ENCODE measurements around the gene RELN.

Gene RELN

DNA sequence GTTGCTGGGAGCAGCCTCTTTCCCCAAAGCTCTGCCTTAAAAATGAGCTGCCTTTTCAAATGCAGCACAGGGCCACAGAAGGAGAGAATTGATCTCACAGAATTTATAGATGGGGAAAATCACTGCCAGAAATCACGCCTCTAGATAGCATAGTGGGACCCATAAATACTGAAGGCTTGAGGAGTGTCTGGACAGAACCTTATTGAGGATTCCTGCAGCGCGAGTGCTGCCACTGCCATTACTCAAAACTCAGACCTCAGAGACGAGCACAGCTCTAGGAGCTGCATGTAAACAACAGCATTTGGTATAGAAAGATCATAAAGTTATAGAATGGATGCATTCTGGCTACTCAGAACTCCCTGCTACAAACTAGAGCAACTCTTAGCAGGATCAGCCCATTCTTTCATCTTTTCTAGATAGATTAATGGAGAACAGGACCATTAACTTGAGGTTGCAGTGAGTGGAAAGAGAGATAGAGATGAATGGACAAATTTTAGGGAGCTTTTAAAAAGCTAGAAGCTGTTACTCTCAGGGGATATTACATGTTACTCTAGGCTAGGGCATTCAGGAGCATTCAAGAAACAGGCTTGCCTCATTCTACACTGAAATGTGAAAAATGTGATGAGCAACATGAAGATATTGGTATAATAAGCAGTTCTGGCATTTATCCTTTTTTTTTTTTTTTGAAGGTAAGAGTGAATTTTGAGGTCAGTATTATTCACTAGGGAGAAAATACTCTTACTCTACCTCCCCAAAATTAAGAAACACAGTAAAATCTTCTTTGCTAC, 276.3 kb downstream of the RELN start:
- no peak for FAIRE-seq

DNA sequence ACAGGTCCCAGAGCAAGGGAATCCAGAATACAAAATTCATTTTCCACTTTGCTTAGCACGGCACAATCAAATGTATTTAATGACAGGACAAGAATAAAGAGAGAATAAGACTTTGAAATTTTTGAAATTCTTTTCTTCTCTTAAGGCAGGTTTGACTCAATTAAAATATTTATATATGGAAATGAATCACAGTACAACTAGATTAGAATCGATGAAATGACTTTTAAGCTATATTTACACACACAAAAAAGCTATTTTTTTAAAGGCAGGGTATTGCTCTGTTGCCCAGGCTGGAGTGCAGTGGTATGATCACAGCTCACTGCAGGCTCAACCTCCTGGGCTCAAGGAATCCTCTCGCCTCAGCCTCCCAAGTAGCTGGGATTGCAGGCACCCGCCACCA, 278.0 kb downstream of the RELN start:
- no peak for FAIRE-seq

DNA sequence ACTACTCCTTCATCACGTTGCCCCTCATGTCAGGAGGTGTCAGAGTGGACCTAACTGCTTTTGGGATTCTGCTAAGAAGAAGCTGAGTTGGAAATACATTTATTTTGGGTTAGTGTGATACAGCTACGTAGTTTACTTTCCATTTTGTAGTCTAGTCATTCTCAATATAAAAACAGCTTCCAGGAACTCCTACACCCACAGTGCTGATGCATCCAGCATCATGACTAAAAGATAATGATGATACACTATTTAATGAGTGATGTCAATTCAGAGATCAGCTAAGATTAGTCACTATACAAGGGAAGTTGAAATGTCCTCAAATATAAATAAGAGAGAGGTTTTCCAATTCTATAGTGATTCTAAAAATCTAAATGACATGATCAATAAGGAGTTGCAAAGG, 279.2 kb downstream of the RELN start:
- FAIRE-seq, result no peak

DNA sequence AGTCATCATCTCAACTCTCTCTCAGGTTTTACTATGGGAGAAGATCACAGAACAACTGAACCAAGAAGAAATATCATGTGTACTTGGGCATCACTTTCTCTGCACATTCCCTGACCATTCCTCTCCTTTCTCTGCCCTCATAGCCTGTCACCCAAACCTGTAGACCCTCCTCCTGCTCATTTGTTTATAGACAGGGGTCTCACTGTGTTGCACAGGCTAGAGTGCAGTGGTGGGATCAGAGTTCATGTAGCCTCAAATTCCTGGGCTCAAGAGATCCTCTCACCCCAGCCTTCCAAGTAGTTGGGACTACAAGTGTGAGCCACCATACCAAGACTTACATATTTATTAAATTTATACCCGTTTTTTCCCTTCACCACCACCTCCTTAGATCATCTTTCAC, 282.7 kb downstream of the RELN start:
- no peak for FAIRE-seq

DNA sequence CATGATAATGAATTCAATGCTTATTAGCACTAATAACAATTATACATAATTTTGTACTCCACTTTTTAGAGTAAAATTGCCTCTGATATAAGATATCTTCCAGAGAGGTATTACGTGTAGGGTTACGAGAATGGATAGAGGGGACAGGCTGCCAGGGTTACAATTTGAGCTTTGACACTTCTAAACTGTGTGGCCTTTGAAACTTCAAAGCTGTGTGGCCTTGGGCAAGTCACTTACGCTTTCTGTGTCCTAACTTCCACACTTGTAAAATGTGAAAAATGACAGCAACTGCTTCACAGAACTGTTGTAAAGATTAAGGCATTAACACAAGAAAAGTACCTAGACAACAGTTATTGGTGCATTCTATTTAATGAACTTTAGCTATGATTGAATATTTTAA, 283.9 kb downstream of the RELN start:
- FAIRE-seq, result no peak

DNA sequence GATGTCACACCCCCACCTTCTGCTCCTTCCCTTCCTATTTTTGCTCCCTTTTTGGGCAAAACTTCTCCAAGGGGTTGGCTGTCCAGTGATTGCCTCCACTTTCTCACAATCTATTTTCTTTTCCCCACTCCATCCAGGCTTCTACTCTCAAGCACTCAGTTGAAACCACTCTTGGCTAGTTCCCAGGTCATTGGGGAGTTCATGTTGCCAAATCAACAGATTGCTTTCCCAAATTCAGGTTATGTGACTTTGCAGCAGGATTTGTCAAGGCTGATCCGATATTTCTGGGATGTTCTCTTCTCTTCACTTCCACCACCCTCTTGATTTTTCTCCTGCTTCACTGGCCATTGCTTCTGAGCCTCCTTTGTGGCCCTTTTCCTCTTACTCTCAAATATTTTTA, 284.8 kb downstream of the RELN start:
- FAIRE-seq, result no peak

DNA sequence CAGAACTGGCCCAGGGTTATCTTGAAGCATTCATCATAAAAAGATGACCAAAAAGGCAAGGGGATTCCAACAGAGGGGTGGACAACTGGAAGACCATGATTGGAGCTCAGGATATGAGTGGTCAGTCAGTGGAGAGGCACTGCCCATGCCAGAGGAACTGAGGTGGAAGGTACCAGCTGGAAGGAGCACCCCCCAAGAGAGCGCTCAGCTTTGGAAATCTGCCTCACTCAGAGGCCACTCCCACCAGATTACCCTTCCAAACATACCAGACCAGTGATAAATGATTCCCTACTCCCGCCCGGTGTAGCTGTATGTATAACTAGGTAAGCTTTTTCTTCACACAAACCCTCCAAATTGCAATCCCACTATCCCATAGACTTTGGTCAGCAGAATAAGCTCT, 286.5 kb downstream of the RELN start:
- no peak for FAIRE-seq

DNA sequence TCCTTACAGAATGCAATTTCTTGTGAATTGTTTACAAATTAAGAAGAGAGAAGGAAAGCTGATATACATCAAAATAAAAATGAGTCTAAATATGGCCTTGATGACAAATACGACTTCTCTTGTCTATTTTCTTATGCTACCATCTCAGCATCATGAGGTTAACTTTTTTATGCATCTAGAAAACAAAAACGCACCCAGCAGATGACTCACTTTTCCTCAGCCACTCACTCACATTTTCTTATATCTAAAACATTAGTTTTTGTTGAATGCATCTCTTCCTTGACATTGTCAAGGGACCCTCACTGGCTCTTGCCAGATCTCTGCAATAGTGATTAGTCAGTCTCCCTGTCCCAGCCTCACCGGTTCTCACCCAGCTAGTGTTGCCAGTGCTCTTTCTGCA, 287.0 kb downstream of the RELN start:
- FAIRE-seq, result no peak

DNA sequence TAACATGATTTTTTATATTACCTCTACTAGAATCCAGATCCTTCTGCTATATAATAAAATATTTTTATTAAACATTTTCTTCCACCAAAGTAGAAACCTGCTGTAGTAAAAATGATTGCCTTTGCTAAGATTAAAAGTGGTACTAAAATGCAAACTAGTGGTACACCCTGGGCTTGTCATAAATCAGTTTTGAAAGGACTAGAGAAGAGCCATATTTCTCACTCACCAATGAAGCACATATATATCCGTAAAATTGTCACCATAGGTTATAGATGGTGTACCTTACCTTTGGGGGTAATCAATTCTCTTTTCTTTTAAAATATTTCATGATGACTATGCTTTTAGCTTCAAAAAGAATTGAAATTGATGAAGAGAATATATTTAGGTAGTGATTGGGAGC, 290.4 kb downstream of the RELN start:
- no peak for FAIRE-seq

DNA sequence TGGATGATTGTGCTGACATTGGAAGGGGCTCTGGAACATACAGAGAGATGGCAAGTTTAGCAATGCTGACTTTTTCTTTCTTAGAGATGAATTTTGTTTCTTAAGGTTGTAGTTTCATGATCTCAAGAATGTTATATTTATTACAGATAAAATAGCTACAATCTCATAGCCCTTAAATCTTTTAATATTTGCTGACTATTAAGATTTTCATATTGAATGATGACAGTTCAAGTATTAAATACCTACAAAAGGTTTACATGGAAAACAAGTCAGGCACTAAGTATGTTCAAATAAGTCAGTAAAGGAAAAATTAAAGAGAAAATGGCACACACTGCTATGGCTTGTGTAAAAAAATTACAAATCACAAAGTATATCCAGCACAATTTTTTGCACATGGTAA, 291.4 kb downstream of the RELN start:
- FAIRE-seq, result no peak

DNA sequence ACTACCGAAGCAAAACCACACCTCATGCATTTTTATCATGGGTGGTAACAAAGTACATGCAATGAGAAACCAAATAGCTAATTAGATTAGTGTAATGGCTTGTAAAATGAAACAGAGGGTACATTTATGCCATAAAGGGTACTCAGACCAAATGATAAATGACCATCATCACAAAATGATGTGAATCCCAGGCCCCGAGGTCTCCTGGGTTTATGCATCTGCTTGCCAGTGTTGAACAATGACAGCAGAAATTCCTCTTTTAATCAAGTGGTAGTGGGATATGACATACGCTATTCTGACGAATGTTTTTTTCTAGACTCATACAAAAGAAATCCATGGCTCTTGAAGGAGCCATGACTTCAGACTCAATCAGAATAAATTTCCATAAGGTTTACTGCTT, 293.9 kb downstream of the RELN start:
- no peak for FAIRE-seq

DNA sequence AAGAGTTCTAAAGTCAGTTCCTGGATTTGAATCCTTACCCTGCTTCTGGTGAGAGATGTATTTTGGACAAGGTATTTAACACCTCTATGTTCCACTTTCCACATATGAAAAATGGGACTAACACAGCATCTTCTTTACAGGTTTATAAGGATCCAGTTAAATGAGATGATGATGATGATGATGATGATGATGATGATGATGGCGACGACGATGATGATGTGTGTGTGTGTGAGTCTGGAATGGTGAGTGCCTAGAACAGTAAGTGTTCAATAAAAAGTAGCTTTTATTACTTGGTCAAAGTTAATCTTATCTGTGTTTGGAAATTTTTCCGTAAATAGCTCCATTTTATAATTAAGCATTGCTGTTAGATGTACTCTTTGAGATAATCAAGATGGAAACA, 295.2 kb downstream of the RELN start:
- FAIRE-seq, result no peak

DNA sequence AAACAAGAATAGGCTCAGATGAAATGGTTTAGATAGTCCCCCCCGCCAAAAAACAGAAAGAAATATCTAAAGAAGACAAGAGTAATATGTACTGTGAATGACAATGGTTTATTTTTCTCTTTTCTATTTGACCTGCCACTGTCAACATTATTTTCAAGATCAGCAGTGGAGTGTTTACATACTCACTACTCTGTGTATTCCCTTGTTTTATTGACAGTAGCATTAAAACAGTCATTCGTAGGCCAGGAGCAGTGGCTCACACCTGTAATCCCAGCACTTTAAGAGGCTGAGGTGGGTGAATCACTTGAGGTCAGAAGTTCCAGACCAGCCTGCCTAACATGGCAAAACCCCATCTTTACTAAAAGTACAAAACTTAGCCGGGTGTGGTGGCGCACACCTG, 298.2 kb downstream of the RELN start:
- no peak for FAIRE-seq

DNA sequence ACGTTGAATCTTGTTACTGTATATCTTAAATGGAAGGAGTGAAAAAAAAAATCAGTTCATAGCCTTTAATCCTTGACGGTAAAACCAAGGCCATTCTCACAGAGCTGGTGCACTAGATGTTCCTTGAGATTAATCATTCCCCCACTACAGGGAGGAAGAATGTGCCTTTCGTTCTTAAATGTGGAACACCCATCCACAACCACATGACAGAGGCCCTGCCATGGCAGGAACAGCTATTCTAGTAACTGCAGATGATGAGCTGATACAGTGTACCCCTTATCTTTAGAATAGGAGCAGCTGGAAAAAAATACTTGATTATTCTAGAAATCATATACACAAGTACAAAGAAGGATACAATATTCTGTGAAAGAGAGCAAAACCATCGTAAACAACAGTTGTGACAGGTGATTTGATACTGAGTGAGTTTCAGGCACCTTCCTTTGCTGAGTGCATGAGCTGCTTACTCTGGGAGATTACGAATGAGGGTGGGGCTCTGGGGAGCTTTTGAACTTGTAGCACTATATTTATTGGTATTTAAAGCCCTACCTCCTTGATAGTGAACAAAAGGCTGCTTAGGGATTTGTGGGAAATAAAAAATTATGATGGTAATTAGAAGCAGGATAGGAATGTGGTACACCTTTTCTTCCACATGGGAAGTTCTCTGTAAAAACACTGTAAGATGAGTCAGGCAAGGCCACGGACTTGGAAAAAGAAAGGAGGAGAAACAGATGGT, 299.1 kb downstream of the RELN start:
- FAIRE-seq, result no peak

DNA sequence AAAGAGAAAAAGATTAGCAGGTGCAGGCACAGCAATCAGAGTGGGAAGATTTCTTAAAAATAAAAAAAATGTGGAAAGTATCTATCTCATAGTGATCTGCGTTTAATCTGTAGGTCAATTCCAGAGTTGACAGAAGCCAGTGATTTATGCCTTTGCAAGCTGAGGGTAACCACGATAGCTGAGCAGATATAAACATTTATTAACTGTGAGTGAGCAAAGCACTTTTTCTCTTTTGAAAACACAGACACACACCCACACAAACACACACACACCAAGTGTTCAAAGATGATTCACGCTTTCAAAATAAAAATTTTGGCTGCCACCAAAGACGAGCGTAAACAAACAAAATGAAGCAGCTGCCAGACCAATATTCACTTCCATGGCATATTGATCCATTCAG, 300.2 kb downstream of the RELN start:
- no peak for FAIRE-seq

DNA sequence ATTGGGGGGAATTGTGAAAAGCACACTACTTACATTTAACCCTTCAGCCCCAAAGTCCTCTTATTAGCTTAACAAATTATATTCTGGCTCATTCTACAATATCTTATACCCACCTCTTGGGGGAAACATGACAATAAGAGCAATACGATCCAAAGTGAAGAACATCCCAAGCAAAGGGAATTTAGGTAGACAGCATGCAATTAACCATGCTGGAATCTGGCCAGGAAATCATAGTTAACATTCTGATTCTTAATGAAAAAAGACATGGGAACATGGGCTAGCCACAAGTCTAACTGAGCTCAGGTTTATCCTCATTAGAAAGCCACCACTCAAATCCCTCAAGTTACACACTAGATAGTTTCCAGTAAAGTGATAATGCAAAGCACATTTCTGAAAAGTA, 301.5 kb downstream of the RELN start:
- no peak for FAIRE-seq

DNA sequence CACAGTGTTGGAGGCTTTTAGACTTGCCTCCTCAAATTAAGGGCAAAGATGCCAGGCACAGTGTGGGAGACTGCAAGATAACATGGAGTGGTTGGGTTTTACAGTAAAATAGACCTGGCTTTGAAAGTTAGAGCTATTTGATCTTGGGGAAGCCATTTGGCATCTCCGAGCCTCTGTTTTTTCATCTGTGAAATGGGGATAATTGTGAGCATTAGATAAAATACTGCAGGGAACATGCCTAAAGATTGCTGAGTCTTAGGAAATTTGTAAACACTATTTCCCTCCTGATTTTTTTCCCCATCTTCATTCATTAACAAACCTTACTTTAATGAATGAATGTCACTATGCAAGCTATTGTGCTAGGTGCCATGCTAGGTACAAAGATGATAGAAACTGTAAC, 302.2 kb downstream of the RELN start:
- no peak for FAIRE-seq

DNA sequence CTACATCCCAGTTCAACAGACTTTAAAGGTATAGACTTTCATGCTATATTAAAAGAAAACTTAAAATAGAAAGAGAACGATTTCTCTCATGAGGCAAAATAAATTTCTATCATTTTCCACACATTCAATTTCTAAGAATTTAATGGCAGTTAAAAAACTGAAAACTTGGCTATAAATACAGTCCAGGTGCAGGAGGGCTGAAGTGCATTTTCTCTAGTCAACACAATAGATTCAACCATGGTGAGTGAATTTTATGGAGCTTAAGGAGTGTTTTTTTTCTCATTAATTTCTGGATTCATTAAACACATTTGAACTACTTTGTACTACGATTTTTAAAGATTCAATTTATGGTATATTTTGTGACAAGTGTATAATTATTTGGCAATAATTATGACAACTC, 302.7 kb downstream of the RELN start:
- FAIRE-seq, result no peak

DNA sequence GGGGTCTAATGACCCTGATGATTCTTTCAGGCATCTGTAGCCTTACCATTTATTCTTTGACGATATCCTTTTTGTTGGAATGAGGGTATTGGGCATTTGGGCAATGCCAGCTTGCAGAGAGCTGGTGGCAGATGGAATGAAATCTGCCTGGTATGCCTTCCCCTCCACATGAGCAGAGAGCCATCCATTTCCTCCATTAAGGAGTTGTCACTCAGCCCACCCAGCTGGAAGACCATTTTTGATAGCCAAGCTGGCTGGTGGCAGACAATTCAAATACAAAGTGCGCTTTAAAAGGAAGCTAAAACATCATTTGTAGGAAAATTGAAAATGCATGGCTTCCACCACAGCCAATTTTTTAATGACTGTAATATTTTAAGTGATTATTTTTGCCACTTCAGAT, 303.4 kb downstream of the RELN start:
- FAIRE-seq, result no peak

DNA sequence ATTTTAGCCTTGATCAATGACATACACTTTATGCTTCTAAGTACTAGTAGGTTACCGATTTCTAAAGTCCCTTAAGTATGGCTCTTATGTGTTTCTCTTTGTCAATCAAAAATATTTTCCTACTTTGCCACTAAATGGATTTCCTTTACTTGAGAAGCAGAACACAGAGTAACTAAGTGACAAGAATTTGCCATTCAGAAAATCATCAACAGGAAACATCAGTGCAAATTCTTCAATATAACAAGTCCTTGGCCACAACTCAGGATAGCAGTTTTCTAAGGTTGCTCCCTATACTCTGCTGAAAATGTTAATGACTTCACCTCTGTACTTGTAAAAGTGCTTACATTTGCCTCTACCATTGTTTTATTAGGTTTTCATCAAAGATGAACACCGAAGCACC, 303.8 kb downstream of the RELN start:
- FAIRE-seq, result no peak

DNA sequence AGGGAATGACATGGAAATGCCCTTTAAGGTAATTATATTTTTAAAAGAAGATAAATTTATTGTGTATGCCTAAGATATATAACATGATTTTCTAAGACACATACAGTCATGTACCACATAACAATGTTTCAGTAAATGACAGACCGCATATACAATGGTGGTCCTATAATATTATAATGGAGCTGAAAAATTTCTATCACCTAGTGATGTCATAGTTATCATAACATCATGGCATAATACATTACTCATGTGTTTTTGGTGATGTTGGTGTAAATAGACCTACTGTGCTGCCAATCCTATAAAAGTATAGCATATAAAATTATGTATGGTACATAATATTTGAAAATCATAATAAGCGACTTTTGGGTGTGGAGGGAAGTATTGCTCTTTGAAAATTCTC, 306.1 kb downstream of the RELN start:
- FAIRE-seq, result no peak

DNA sequence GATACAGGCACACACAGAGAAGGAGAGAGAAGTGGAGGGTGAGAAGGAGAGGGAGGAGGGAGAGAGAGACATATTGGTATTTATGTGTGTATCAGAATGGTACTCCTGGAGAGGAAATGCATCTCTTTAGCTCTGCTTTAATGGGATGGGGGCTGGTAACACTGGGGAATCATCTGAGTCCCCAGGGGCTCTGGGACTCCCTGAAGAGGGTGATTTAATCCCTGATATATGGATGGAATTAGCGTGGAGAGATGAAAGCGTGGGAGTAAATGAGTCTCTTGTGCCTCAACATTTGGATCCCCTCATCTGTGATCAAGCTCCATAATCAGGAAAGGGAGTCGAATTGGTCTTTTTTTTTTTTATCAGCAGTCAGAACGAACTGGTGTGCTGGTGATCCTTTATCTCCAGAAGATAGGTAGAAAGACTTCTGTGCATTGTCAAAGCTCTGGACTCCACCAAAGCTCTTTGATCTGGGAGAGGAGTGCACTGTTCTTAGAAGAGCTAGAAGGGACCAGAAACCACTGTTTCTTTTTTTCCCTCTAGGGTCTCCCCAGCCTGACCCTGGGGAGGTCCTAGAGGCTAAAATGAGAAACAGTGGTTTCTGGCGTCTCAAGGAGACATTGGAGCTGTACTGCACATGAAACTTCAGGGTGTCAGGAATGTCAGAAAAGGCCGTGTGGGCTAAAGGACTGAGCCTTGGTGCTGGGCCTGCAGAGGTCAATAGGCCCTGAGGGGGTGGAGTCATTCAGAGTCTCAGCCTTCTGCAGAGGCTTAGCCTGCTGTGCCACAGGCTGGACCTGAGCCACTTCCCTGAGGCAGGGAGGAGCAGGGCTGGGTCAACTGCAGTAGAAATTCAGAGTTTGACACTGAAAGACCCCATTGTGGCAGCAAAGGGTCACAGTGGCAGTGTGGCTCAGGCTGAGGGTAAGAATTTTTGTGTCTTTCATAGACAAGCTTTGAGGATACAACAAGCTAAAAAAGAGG, 309.0 kb downstream of the RELN start:
- no peak for FAIRE-seq

Measured in endometrium (tissue), 2 donors.